Cardiac muscle cell (in vitro differentiated cells and primary cell): ENCODE measurements around the gene RPS6KB2. TPM values are rescaled to one million over a fixed set of nuclear protein-coding genes. Genes with fewer than 3 reads are reported as not detected.

Source experiments
- DNase-seq, 2 donors: peaks; one replicate each; pipeline versions ENCODE4 v3.0.0 to v3.0.0-alpha.2; 2010 to 2017; ENCODE audit warnings: low read depth in 1 of 2, low spot score in 1 of 2
- H3K27ac ChIP-seq: fragments of 200-600 bp; sonication (generic); 2 replicates; pipeline ENCODE4 v1.5.1; 2016
- H3K27me3 ChIP-seq: fragments of 200-600 bp; sonication (generic); 2 replicates; pipeline ENCODE4 v1.6.0; 2016; ENCODE audit warnings: control low read depth
- H3K36me3 ChIP-seq: fragments of 200-600 bp; sonication (generic); 2 replicates; pipeline ENCODE4 v1.5.1; 2016; ENCODE audit warnings: control low read depth
- H3K4me1 ChIP-seq: fragments of 200-600 bp; sonication (generic); 2 replicates; pipeline ENCODE4 v1.8.1; 2017; ENCODE audit warnings: low read depth, mild to moderate bottlenecking, mixed run types
- H3K4me3 ChIP-seq: fragments of 200-600 bp; sonication (generic); 2 replicates; pipeline ENCODE4 v1.5.1; 2016; ENCODE audit warnings: mild to moderate bottlenecking
- H3K9me3 ChIP-seq: fragments of 200-600 bp; sonication (generic); 2 replicates; pipeline ENCODE4 v1.5.1; 2017; ENCODE audit warnings: low read depth, mild to moderate bottlenecking, control low read depth
- CTCF ChIP-seq: IDR thresholded peaks from 2 replicates; pipeline ENCODE4 v1.5.1; 2012; ENCODE audit warnings: low read depth, mild to moderate bottlenecking, low read length
- polyA plus RNA-seq: library from polyadenylated mRNA; unstranded; fragments of >200 nt; fragmentation: Nextera tagmentation; extraction: Ambion mirVana; gene quantifications from 2 replicates; pipeline ENCODE4 v1.2.1, GENCODE V29; 2016
- total RNA-seq: library from RNA; depleted of rRNA; stranded (reverse); fragments of >200 nt; gene quantifications from 2 replicates; pipeline ENCODE4 v1.2.3, GENCODE V29; 2016

Gene RPS6KB2
- total and polyA plus RNA-seq, 2 experiments from 2014 or later, result 92.5 to 97.0 TPM

GRCh38 chr11:67407688-67408163 lies 20.6 kb upstream of the RPS6KB2 start:
- TF ChIP-seq CTCF, result no peak
- no peak for DNase-seq
- Histone ChIP-seq H3K4me1 (no peaks in the 10 kb centered on the region), H3K9me3 (no peaks in the 10 kb centered on the region), H3K4me3 (no peak overlapping the region), H3K36me3 (no peaks in the 10 kb centered on the region), H3K27me3 (no peaks in the 10 kb centered on the region), H3K27ac (no peak overlapping the region)

GRCh38 chr11:67408437-67409200 lies 19.7 kb upstream of the RPS6KB2 start:
- no peaks in the 10 kb centered on the region for H3K4me1 ChIP-seq

GRCh38 chr11:67409261-67409666 lies 19.0 kb upstream of the RPS6KB2 start:
- Histone ChIP-seq H3K4me3 (no peak overlapping the region), H3K9me3 (no peaks in the 10 kb centered on the region), H3K27me3 (no peaks in the 10 kb centered on the region), H3K4me1 (no peaks in the 10 kb centered on the region), H3K36me3 (no peaks in the 10 kb centered on the region), H3K27ac (no peak overlapping the region)
- TF ChIP-seq CTCF, result no peak
- no peak for DNase-seq

More at GRCh38 chr11:67408437-67409200, 19.7 kb upstream of the RPS6KB2 start:
- Histone ChIP-seq H3K27me3 (no peaks in the 10 kb centered on the region), H3K4me3 (no peak overlapping the region), H3K9me3 (no peaks in the 10 kb centered on the region), H3K27ac (no peak overlapping the region), H3K36me3 (no peaks in the 10 kb centered on the region)
- no peak for TF ChIP-seq CTCF
- no peak for DNase-seq

GRCh38 chr11:67409781-67410368 lies 18.4 kb upstream of the RPS6KB2 start:
- DNase-seq, result peak in 1 of 2 donors; percentile 49
- peaks cover 3% of the 10 kb centered on the region for H3K27me3 ChIP-seq
- H3K27ac ChIP-seq, result no peak overlapping the region
- H3K4me3 ChIP-seq, result no peak overlapping the region
- H3K4me1 ChIP-seq, result no peaks in the 10 kb centered on the region
- no peak for TF ChIP-seq CTCF
- H3K9me3 ChIP-seq, result no peaks in the 10 kb centered on the region
- no peaks in the 10 kb centered on the region for H3K36me3 ChIP-seq

GRCh38 chr11:67410369-67410831 lies 17.9 kb upstream of the RPS6KB2 start:
- TF ChIP-seq CTCF, result no peak
- H3K4me1 ChIP-seq, result no peaks in the 10 kb centered on the region
- H3K27ac ChIP-seq, result no peak overlapping the region
- H3K9me3 ChIP-seq, result no peaks in the 10 kb centered on the region
- no peaks in the 10 kb centered on the region for H3K36me3 ChIP-seq
- H3K4me3 ChIP-seq, result no peak overlapping the region
- peaks cover 8% of the 10 kb centered on the region for H3K27me3 ChIP-seq
- DNase-seq, result no peak
